HG03039 (cell line): ENCODE measurements around the gene DNPEP.
"Not testable (repeated sequence)": the region's sequence is repeated elsewhere in the genome, so short reads cannot be mapped to it uniquely, and the experiment has no call there.

Source experiments
- ATAC-seq: cut with Tn5 transposase; IDR thresholded peaks from one replicate; pipeline ENCODE4 v1.9.1; 2021; ENCODE audit warnings: mild to moderate bottlenecking, moderate library complexity; ENCODE audit not compliant: unreplicated experiment

Gene DNPEP

DNA sequence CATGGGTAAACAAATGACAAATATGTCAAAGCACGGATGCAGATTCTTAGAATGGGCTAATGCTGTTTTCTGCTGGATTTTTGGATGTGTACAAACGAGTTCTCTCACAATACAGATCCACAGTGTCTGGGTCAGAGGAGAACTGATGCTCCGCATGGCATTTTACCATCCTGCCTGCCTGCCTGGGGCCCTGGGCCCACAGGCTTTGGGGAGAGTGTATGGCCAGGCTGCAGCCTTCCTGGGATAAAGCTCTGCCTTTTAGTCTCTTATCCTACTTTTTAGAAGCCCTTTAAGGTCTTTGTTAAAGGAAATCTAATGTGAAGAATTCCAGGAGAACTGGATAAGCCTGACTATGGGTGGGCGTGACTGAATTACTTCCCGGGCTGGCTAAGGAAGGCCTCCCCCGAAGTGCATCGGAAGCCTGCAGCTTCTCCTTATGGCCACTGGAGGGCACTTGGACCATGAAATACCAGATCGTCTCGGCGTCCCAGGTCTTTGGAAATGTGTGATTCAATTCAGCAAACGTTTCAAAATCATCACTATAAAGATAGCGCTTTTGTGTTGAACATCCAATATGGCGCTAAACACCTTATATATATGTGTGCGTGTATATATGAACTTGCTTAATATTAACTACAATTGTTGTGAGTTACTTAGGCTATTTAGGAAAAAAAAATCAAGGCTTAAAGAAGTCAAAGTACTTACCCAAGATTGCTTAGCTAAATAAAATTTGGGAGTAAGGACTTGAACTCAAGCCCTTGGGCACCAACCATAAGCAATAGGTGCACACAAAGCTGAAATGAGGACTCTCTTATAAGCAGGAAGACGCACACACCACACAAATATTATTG lies 15.2 kb upstream of the DNPEP start:
- ATAC-seq = peak; percentile 72

- ATAC-seq = no peak
These were observed 13.9 kb upstream of the DNPEP start for GRCh38 chr2:219401606-219402005.

- no peak for ATAC-seq
These were observed 12.8 kb upstream of the DNPEP start for GRCh38 chr2:219400562-219400961.

DNA sequence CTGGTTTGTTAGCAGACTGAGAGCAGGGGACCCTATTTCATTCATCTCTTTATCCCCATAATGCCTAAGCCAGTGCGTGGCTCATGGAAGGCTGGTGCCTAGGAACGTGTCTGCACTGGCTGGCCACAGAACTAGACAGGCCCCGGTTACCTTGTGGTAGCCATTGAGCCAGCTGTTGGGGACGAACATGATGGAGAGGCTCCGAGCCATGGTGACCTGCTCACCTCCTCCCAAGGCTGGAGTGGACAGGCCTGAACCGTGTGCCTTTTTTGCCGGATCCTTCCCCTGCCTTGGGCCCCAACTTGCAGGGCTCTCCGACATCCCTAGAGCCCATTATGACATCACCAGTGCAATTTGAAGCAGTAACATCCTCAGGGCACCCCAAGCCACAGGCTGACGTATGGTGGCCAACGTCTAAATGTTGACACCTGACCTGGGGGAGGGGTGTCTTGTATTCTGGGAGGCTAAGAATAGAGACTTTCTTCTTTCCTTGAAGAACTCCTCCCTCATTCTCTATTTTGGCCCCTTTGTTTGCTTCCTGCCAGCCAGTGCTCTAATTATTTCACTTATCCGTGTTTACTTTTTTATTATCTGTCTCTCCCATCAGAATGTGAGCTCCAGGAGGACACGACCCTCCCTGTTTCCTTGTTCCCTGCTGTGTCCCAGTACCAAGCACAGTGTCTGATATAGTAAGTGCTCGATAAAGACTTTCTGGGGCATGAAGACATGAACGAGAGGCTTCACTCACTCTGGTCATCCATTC lies 12.2 kb upstream of the DNPEP start:
- no peak for ATAC-seq

- no peak for ATAC-seq
These were observed 11.1 kb upstream of the DNPEP start for GRCh38 chr2:219398721-219399363.

- ATAC-seq = no peak
These were observed 9.2 kb upstream of the DNPEP start for GRCh38 chr2:219396863-219397457.

- no peak for ATAC-seq
These were observed 7.9 kb upstream of the DNPEP start for GRCh38 chr2:219395609-219396008.

- not testable (repeated sequence) for ATAC-seq
These were observed 7.3 kb upstream of the DNPEP start for GRCh38 chr2:219395056-219395455.

- ATAC-seq = no peak
These were observed 5.0 kb upstream of the DNPEP start for GRCh38 chr2:219392754-219393153.

DNA sequence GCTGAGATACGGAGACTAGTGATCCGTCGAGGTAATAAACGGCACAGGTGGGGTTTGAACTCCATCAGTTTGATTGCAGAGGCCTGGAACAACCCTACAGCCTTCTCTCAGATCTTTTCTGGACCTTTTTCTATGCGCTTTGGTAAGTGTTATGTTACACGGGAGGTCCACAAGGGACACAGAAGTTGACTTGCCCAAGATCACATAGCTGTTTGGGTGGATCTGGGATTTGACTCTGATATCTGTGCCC lies 1.1 kb upstream of the DNPEP start:
- ATAC-seq = no peak

DNA sequence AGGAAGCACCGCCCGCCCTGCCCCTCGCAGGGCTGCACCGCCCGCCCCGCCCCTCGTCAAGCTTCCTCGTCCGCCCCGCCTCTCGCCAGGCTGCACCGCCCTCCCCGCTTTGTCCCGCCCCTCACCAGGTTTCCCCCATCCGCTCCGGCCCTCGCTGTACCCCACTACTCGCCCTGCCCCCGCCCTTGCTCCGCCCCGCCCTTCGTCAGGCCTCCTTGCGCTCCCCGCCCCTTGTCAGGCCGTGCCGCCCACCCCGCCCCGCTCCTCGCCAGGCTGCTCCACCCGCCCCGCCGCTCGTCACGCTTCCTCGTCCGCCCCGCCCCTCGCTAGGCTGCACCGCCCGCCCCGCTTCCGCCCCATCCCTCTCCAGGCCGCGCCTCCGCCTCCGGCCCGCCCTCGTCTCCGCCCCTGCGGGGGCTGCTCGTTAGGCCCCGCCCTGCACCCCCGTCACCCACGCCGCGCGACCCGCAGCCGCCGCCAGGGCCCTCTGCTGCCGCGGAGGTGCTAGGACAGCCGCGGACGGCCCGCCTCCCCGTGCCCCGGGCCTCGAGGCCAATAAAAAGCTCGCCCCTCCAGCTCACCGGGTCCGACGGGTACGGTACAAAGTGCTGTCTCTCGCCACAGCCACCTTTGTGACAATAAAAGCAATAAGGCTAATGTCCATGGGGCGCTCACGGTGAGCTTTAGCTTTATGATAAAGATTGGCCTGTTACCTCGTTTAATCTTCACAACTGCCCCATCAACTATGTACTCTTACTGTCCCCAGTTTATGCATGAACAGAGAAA lies 602 bp upstream of the DNPEP start:
- peak; percentile 76 for ATAC-seq

DNA sequence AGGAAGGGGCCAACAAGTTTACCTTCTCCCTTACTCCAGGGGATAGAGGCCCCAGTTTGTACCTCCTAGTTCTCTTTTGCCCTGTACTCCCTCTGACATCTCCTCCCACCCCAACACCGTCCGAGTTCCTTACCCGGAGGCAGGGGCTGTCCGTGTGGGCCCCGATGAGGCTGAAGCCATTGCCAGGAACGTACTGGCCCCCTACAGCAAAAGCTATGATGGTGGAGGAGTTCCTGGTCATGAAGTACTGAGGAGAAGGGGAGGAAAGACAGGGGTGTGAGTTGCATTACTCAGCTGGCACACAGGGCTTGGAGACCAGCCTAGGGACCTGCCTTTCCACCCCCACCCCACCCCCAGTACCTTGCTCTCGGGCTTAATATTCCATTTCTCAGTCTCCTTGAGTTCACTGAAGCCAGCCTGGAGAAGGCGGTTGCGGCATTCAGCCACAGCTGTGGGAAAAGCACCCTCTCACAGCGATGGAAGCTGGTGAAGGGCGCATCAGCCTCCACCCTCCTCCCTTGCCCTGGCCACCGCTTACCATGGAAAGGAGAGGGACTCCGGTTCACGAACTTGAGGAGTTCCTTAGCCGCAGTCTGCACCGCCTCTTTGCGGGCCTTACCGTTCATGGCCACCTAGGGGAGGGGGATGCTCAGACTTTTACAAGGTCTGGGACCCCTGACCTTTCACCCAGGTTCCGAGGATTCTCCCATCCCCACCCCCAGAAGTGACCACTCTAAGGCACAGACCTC lies 1.0 kb downstream of the DNPEP start:
- no peak for ATAC-seq

- ATAC-seq = no peak
These were observed 1.7 kb downstream of the DNPEP start for GRCh38 chr2:219385958-219386520.

GRCh38 chr2:219384859-219385258 lies 2.9 kb downstream of the DNPEP start:
- no peak for ATAC-seq

DNA sequence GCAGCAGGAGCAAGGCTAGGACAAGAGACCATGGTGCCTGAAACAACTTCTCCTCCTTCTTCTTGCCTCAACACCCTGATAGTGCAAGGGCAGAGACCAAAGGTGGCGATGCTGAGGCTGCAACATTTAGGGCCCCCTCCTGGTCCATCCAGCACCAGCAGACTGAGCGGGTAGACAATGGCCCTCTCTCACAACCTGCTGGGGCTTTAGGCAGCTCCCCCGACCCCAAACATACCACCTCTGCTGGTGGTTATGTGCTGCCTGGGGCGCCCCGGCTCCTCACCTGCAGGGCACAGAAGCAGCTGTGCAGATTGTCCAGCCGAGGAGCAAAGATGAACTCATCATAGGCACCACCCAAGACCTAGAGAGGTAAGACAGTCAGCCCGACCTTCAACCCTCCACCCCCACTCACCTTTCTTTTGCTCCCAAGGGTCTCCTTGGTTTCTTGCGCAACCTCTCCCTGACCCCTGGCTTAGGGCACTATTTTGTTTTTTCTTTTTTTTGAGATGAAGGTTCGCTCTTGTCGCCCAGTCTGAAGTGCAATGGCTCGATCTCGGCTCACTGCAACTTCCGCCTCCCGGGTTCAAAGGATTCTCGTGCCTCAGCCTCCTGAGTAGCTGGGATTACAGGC lies 3.5 kb downstream of the DNPEP start:
- ATAC-seq = no peak

DNA sequence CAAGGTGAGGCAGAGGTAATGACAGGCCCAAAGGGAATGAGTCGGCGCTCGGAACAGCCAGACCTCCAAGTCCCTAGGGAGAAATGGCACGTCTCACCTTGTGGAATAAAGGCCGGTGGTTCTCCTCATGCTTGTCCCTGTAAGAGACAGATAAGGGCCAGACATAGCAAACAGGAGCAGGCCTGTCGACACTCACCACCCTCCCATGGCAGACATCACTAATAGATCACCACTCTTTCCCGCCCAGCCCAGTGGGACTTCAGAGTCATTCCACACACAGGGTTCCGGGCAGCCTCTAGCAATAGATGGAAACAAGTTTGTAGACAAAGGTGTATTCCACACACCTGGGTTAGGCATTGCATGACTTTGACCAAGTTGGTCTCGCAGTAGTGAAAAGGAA lies 6.3 kb downstream of the DNPEP start:
- ATAC-seq = no peak

DNA sequence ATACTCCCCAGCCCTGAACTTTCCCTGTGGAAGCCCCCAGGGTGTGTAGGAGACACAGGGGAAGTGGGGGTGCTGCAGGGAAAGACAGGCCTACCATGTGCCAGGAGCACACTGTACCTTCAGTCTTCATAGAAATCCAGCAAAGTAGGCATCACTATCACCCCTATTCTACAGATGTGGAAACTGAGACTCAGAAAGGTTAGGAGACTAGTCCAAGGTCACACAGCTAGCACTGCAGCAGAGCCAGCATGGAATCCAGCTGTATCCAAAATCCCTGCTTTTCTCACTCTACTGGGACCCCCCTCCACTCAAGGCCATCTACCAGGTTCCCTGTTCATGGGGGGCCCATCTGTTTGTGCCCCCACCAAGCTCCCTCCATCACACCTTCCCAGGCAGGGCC lies 6.8 kb downstream of the DNPEP start:
- no peak for ATAC-seq

DNA sequence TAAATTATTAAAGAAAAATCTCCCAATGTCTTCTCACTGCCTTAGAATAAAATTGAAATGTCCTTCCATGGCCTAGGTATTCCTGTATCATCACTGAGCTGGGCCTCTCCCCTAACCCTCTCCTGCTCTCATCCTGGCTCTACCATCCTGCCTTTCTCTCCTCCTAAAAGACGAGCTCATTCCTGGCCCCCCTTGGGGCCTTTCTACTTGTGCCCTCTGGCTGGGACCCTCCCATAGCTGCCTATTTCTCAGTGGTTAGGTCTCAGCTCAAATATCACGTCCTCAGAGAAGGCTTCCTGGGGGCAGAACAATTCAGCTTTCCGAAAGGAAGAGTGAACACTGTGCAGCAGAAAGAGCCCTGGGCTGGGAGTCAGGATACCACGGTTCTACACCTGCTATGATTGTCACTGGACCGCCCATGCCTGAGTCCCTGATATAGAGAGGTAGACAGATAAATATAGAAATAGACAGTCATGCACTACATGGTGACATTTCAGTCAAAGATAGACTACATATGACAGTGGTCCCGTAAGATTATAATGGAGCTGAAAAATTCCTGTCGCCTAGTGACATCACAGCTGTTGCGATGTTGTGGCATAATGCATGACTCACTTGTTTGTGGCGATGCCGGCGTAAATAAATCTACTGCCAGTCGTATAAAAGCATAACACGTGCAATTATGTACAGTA lies 9.4 kb downstream of the DNPEP start:
- no peak for ATAC-seq

DNA sequence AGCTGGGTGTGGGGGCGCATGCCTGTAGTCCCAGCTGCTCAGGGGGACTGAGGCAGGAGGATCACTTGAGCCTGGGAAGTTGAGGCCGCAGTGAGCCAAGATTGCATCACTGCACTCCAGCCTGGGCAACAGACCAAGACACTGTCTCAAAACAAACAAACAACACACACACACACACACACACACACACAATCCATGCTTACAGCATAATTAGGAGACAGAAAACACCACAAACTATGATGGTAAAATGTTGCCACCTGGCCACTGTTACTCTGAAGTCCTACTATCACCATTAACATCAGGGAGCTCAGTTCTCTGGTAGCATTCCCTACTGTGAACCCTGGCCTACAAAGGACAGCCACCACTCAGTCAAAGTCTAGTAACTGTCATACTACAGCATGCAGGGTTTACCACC lies 18.3 kb downstream of the DNPEP start:
- ATAC-seq = no peak
